NCI-H187 treated with DMSO at 0.1 percent for 48 hours (cell line): Measurements from ENCODE around the gene OR10J4.
"Not testable (repeated sequence)": the region's sequence is repeated elsewhere in the genome, so short reads cannot be mapped to it uniquely, and the experiment has no call there.

Experiments
- DNase-seq: peaks from one replicate; lab custom pipeline; 2025; lab: John Stamatoyannopoulos, UW

OR10J4 gene

GRCh38 chr1:159431904-159432303 is at the start of gene OR10J4:
OR10J4 (plus strand) TSS chr1:159432204.
- DNase-seq: no peak

GRCh38 chr1:159406821-159407220 is 25.2 kb upstream of the OR10J4 start:
- no peak for DNase-seq

- DNase-seq: no peak
Observed at GRCh38 chr1:159408862-159409400, 23.1 kb upstream of the OR10J4 start.

GRCh38 chr1:159421821-159422220 is 10.2 kb upstream of the OR10J4 start:
- no peak for DNase-seq

GRCh38 chr1:159428536-159428935 is 3.5 kb upstream of the OR10J4 start:
- DNase-seq: no peak

- no peak for DNase-seq
Observed at GRCh38 chr1:159429074-159429861, 2.7 kb upstream of the OR10J4 start.

- DNase-seq: no peak
Observed at GRCh38 chr1:159430985-159431384, 1.0 kb upstream of the OR10J4 start.

- no peak for DNase-seq
Observed at GRCh38 chr1:159436469-159436868, 4.5 kb downstream of the OR10J4 start.

GRCh38 chr1:159439422-159439821 is 7.4 kb downstream of the OR10J4 start, which contains the start of gene OR10J1:
OR10J1 (plus strand) TSS chr1:159439722; CDS start chr1:159439792, 70 bp downstream.
- no peak for DNase-seq

- no peak for DNase-seq
Observed at GRCh38 chr1:159441360-159441759, 9.4 kb downstream of the OR10J4 start.

GRCh38 chr1:159442428-159442827 is 10.4 kb downstream of the OR10J4 start:
- no peak for DNase-seq

GRCh38 chr1:159443066-159443750 is 11.2 kb downstream of the OR10J4 start:
- no peak for DNase-seq

GRCh38 chr1:159444511-159444910 is 12.5 kb downstream of the OR10J4 start:
- no peak for DNase-seq

GRCh38 chr1:159448181-159448580 is 16.2 kb downstream of the OR10J4 start:
- no peak for DNase-seq

GRCh38 chr1:159449605-159450004 is 17.6 kb downstream of the OR10J4 start:
- DNase-seq: not testable (repeated sequence)

GRCh38 chr1:159459551-159459950 is 27.5 kb downstream of the OR10J4 start:
- DNase-seq: no peak

GRCh38 chr1:159465191-159465603 is 33.2 kb downstream of the OR10J4 start:
- no peak for DNase-seq

GRCh38 chr1:159468321-159468720 is 36.3 kb downstream of the OR10J4 start:
- DNase-seq: no peak

- no peak for DNase-seq
Observed at GRCh38 chr1:159469921-159470533, 38.0 kb downstream of the OR10J4 start.

- DNase-seq: no peak
Observed at GRCh38 chr1:159473335-159473734, 41.3 kb downstream of the OR10J4 start.

GRCh38 chr1:159474926-159475325 is 42.9 kb downstream of the OR10J4 start:
- DNase-seq: no peak
